ENCODE data around the gene MC5R.

DNA sequence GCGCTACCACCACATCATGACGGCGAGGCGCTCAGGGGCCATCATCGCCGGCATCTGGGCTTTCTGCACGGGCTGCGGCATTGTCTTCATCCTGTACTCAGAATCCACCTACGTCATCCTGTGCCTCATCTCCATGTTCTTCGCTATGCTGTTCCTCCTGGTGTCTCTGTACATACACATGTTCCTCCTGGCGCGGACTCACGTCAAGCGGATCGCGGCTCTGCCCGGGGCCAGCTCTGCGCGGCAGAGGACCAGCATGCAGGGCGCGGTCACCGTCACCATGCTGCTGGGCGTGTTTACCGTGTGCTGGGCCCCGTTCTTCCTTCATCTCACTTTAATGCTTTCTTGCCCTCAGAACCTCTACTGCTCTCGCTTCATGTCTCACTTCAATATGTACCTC is 2.3 kb downstream of the MC5R start:
- TF ChIP-seq, protein P1, sequence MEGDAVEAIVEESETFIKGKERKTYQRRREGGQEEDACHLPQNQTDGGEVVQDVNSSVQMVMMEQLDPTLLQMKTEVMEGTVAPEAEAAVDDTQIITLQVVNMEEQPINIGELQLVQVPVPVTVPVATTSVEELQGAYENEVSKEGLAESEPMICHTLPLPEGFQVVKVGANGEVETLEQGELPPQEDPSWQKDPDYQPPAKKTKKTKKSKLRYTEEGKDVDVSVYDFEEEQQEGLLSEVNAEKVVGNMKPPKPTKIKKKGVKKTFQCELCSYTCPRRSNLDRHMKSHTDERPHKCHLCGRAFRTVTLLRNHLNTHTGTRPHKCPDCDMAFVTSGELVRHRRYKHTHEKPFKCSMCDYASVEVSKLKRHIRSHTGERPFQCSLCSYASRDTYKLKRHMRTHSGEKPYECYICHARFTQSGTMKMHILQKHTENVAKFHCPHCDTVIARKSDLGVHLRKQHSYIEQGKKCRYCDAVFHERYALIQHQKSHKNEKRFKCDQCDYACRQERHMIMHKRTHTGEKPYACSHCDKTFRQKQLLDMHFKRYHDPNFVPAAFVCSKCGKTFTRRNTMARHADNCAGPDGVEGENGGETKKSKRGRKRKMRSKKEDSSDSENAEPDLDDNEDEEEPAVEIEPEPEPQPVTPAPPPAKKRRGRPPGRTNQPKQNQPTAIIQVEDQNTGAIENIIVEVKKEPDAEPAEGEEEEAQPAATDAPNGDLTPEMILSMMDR (IDR thresholded peaks at IDR 0.05), result no peak
- no peak for TF ChIP-seq POLR2A (IDR thresholded peaks at IDR 0.05)

Data from testis (tissue), 2 donors.